Measurements from ENCODE around the gene LCAT. TPM values are rescaled to one million over a fixed set of nuclear protein-coding genes. Genes with fewer than 3 reads are reported as not detected.
A peak's percentile ranks its signal among the peaks of the same experiment; 100 is the strongest.

Gene LCAT
- total and polyA plus RNA-seq, 2 experiments from 2014 or later: 13.7 to 18.9 TPM

DNA sequence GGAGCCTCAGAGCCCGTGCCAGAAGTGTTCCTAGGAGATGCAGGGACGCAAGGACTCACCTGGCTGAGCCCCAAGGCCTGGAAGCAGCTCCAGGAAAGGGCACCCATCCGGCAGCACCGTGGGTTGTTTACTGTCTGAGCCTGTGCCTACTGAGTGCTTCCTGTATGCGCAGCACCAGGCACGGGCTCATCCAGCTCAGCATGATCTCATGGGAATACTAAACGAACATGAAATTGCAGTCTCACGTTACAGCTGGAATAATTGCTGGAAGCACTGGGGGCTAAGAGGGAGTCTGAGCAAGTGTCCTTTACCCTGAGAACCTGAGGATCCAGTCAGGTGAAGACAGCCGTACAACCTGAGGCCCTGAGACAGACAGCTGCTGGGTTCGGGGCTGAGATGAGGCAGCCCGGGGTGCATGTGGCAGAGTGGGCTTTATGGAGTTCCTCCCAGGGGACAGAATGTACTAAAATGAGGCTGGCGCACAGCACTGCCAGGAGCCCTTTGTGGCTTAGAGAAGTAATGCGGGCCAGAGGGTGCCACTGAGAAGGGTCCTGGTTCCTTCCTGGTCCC lies 17.7 kb downstream of the LCAT start:
- Mint-ChIP-seq H3K4me1 (peaks cover 19% of the 10 kb centered on the region), H3K27me3 (ENCODE audit: insufficient read depth, low read depth, poor library complexity) (peaks cover 10% of the 10 kb centered on the region), H3K9me3 (no peaks in the 10 kb centered on the region), H3K4me3 (no peak overlapping the region; the same call in 2 of the 3 replicates), H3K36me3 (ENCODE audit: low read depth) (no peaks in the 10 kb centered on the region), H3K27ac (peak overlapping the region; percentile 85)
- DNase-seq (ENCODE audit: low spot score) (peak; percentile 74), ATAC-seq (peak; percentile 64)
- Histone ChIP-seq H3K79me2 (replicated peaks; ENCODE audit: insufficient read depth) (no peaks in the 10 kb centered on the region), H3K9me2 (ENCODE audit: insufficient read depth) (no peaks in the 10 kb centered on the region), H3K27ac (ENCODE audit: low read depth) (peak overlapping the region; percentile 55; the same call in 1 of the 2 replicates), H3K4me3 (no peak overlapping the region), H3K4me1 (ENCODE audit: insufficient read depth) (peaks cover 6% of the 10 kb centered on the region; the same call in 1 of the 2 replicates), H2AFZ (no peak overlapping the region), H3F3A (replicated peaks; ENCODE audit: low read depth) (0 out of 2 replicates have a peak, but pooled peaks cover 6% of the 10 kb centered on the region), H3K27me3 (ENCODE audit: insufficient read depth) (no peaks in the 10 kb centered on the region), H3K36me3 (ENCODE audit: insufficient read depth) (no peaks in the 10 kb centered on the region), H4K20me1 (replicated peaks; ENCODE audit: insufficient read depth) (no peaks in the 10 kb centered on the region; the same call in 1 of the 2 replicates), H3K4me2 (no peak overlapping the region)
- no peak for TF ChIP-seq POLR2AphosphoS5 (IDR thresholded peaks at IDR 0.05; ENCODE audit: low read depth)
- TF ChIP-seq, protein P1, sequence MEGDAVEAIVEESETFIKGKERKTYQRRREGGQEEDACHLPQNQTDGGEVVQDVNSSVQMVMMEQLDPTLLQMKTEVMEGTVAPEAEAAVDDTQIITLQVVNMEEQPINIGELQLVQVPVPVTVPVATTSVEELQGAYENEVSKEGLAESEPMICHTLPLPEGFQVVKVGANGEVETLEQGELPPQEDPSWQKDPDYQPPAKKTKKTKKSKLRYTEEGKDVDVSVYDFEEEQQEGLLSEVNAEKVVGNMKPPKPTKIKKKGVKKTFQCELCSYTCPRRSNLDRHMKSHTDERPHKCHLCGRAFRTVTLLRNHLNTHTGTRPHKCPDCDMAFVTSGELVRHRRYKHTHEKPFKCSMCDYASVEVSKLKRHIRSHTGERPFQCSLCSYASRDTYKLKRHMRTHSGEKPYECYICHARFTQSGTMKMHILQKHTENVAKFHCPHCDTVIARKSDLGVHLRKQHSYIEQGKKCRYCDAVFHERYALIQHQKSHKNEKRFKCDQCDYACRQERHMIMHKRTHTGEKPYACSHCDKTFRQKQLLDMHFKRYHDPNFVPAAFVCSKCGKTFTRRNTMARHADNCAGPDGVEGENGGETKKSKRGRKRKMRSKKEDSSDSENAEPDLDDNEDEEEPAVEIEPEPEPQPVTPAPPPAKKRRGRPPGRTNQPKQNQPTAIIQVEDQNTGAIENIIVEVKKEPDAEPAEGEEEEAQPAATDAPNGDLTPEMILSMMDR (conservative IDR thresholded peaks at IDR 0.05; ENCODE audit: low read depth in 2 of 2): peak in 1 of 2 experiments; percentile 22; a peak in 1 of 4 replicates

DNA sequence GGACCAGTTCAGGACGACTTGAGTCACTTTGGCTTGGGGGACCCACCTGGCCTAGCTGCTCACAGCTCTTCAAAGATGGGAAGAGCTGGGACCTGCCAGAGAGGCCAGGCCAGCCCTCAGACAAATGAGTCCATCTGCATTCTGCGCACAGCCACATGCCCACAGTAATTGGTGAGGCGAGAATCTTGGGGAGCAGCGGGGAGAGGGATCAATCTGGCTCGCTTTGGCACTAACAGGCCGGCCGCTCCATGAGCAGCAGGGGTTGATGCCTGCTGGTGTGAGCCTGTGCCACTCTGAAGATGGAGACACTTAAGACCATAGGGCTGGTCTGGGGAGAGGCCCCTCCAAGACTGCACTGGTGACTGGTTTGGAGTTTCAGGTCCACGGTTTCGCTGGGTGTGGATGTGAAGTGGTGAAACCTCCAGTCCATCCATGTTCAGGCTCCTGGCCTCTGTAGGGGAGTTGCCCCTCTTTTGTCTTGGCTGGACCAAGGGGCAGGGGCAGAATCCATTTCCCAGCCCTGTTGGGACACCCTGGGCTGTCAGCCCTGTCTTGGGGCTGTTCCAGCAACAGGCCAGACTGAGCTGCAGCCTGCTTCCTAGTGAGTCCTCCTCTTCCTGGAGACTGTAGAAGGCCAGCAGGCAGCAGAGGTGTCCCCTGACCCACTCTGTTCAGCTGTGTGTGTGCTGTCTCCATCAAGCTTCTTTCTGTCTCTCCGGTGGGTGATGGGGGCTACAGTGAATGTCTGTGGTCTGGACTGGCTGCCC lies 19.6 kb downstream of the LCAT start:
- Histone ChIP-seq H3K4me3 (no peak overlapping the region), H2AFZ (no peak overlapping the region), H3K27ac (ENCODE audit: low read depth) (no peak overlapping the region), H3K4me2 (no peak overlapping the region), H3K27me3 (ENCODE audit: insufficient read depth) (no peaks in the 10 kb centered on the region), H3K4me1 (ENCODE audit: insufficient read depth) (peaks cover 6% of the 10 kb centered on the region; the same call in 1 of the 2 replicates), H3K9me2 (ENCODE audit: insufficient read depth) (no peaks in the 10 kb centered on the region), H3F3A (replicated peaks; ENCODE audit: low read depth) (0 out of 2 replicates have a peak, but pooled peaks cover 6% of the 10 kb centered on the region), H3K36me3 (ENCODE audit: insufficient read depth) (no peaks in the 10 kb centered on the region), H3K79me2 (replicated peaks; ENCODE audit: insufficient read depth) (no peaks in the 10 kb centered on the region), H4K20me1 (replicated peaks; ENCODE audit: insufficient read depth) (no peaks in the 10 kb centered on the region; the same call in 1 of the 2 replicates)
- H3K27ac Mint-ChIP-seq: no peak overlapping the region
- peaks cover 19% of the 10 kb centered on the region for H3K4me1 Mint-ChIP-seq
- DNase-seq (ENCODE audit: low spot score): no peak
- no peak for ATAC-seq
- H3K27me3 Mint-ChIP-seq (ENCODE audit: insufficient read depth, low read depth, poor library complexity): peaks cover 12% of the 10 kb centered on the region
- no peaks in the 10 kb centered on the region for H3K9me3 Mint-ChIP-seq
- H3K4me3 Mint-ChIP-seq: no peak overlapping the region
- H3K36me3 Mint-ChIP-seq (ENCODE audit: low read depth): no peaks in the 10 kb centered on the region
- TF ChIP-seq STAT1 (IDR thresholded peaks at IDR 0.05; ENCODE audit: unreplicated experiment) (no peak), JUNB (IDR thresholded peaks at IDR 0.05; ENCODE audit: unreplicated experiment) (no peak), CREB1 (CRISPR knock-in tag; IDR thresholded peaks at IDR 0.05; ENCODE audit: low read depth) (no peak), EZH2 (IDR thresholded peaks at IDR 0.05; ENCODE audit: low read depth, unreplicated experiment) (no peak)
- TF ChIP-seq, protein P2, sequence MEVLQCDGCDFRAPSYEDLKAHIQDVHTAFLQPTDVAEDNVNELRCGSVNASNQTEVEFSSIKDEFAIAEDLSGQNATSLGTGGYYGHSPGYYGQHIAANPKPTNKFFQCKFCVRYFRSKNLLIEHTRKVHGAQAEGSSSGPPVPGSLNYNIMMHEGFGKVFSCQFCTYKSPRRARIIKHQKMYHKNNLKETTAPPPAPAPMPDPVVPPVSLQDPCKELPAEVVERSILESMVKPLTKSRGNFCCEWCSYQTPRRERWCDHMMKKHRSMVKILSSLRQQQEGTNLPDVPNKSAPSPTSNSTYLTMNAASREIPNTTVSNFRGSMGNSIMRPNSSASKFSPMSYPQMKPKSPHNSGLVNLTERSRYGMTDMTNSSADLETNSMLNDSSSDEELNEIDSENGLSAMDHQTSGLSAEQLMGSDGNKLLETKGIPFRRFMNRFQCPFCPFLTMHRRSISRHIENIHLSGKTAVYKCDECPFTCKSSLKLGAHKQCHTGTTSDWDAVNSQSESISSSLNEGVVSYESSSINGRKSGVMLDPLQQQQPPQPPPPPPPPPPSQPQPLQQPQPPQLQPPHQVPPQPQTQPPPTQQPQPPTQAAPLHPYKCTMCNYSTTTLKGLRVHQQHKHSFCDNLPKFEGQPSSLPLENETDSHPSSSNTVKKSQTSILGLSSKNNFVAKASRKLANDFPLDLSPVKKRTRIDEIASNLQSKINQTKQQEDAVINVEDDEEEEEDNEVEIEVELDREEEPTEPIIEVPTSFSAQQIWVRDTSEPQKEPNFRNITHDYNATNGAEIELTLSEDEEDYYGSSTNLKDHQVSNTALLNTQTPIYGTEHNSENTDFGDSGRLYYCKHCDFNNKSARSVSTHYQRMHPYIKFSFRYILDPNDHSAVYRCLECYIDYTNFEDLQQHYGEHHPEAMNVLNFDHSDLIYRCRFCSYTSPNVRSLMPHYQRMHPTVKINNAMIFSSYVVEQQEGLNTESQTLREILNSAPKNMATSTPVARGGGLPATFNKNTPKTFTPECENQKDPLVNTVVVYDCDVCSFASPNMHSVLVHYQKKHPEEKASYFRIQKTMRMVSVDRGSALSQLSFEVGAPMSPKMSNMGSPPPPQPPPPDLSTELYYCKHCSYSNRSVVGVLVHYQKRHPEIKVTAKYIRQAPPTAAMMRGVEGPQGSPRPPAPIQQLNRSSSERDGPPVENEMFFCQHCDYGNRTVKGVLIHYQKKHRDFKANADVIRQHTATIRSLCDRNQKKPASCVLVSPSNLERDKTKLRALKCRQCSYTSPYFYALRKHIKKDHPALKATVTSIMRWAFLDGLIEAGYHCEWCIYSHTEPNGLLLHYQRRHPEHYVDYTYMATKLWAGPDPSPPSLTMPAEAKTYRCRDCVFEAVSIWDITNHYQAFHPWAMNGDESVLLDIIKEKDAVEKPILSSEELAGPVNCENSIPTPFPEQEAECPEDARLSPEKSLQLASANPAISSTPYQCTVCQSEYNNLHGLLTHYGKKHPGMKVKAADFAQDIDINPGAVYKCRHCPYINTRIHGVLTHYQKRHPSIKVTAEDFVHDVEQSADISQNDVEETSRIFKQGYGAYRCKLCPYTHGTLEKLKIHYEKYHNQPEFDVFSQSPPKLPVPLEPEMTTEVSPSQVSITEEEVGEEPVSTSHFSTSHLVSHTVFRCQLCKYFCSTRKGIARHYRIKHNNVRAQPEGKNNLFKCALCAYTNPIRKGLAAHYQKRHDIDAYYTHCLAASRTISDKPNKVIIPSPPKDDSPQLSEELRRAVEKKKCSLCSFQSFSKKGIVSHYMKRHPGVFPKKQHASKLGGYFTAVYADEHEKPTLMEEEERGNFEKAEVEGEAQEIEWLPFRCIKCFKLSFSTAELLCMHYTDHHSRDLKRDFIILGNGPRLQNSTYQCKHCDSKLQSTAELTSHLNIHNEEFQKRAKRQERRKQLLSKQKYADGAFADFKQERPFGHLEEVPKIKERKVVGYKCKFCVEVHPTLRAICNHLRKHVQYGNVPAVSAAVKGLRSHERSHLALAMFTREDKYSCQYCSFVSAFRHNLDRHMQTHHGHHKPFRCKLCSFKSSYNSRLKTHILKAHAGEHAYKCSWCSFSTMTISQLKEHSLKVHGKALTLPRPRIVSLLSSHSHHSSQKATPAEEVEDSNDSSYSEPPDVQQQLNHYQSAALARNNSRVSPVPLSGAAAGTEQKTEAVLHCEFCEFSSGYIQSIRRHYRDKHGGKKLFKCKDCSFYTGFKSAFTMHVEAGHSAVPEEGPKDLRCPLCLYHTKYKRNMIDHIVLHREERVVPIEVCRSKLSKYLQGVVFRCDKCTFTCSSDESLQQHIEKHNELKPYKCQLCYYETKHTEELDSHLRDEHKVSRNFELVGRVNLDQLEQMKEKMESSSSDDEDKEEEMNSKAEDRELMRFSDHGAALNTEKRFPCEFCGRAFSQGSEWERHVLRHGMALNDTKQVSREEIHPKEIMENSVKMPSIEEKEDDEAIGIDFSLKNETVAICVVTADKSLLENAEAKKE (CRISPR knock-in tag; IDR thresholded peaks at IDR 0.05): no peak
- TF ChIP-seq, protein P3, sequence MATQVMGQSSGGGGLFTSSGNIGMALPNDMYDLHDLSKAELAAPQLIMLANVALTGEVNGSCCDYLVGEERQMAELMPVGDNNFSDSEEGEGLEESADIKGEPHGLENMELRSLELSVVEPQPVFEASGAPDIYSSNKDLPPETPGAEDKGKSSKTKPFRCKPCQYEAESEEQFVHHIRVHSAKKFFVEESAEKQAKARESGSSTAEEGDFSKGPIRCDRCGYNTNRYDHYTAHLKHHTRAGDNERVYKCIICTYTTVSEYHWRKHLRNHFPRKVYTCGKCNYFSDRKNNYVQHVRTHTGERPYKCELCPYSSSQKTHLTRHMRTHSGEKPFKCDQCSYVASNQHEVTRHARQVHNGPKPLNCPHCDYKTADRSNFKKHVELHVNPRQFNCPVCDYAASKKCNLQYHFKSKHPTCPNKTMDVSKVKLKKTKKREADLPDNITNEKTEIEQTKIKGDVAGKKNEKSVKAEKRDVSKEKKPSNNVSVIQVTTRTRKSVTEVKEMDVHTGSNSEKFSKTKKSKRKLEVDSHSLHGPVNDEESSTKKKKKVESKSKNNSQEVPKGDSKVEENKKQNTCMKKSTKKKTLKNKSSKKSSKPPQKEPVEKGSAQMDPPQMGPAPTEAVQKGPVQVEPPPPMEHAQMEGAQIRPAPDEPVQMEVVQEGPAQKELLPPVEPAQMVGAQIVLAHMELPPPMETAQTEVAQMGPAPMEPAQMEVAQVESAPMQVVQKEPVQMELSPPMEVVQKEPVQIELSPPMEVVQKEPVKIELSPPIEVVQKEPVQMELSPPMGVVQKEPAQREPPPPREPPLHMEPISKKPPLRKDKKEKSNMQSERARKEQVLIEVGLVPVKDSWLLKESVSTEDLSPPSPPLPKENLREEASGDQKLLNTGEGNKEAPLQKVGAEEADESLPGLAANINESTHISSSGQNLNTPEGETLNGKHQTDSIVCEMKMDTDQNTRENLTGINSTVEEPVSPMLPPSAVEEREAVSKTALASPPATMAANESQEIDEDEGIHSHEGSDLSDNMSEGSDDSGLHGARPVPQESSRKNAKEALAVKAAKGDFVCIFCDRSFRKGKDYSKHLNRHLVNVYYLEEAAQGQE (IDR thresholded peaks at IDR 0.05; ENCODE audit: unreplicated experiment): no peak

Measured in GM23338 (cell line).